ENCODE data around the gene CCNH.

DNA sequence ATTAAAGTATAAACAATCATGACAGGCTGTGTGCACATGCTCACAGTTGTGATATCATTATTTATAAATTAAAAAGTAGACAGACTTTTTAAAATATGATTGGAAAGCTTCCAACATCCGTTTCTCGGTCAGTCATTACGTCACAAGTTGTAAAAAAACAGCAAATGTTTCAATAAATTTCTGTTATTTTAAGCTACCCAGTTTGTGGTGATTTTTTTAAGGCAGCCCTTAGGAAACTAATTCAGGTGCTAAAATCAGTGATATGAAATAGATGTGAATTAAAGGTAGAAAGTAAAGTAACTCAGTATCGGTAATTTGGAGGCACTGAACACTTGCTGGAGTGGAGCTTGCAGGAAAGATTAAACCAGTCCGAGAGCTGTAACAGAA lies 1.2 kb downstream of the CCNH start:
- TF ChIP-seq, protein P1, sequence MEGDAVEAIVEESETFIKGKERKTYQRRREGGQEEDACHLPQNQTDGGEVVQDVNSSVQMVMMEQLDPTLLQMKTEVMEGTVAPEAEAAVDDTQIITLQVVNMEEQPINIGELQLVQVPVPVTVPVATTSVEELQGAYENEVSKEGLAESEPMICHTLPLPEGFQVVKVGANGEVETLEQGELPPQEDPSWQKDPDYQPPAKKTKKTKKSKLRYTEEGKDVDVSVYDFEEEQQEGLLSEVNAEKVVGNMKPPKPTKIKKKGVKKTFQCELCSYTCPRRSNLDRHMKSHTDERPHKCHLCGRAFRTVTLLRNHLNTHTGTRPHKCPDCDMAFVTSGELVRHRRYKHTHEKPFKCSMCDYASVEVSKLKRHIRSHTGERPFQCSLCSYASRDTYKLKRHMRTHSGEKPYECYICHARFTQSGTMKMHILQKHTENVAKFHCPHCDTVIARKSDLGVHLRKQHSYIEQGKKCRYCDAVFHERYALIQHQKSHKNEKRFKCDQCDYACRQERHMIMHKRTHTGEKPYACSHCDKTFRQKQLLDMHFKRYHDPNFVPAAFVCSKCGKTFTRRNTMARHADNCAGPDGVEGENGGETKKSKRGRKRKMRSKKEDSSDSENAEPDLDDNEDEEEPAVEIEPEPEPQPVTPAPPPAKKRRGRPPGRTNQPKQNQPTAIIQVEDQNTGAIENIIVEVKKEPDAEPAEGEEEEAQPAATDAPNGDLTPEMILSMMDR (IDR thresholded peaks at IDR 0.05), result no peak
- no peak for TF ChIP-seq POLR2A (IDR thresholded peaks at IDR 0.05)

Measured in testis (tissue), 2 donors.